Caki2 (cell line): ENCODE measurements around the gene BRD9. TPM values are rescaled to one million over a fixed set of nuclear protein-coding genes. Genes with fewer than 3 reads are reported as not detected.
"Not testable (repeated sequence)": the region's sequence is repeated elsewhere in the genome, so short reads cannot be mapped to it uniquely, and the experiment has no call there.

Experiments used
- DNase-seq: peaks from one replicate; pipeline ENCODE4 v3.0.0-alpha.2; 2015; ENCODE audit warnings: low read depth
- in situ Hi-C: cut with HindIII; loops from 2 replicates; pipeline ENCODE4 v1.10.0; 2016; ENCODE audit warnings: low sequenced_read_pairs, low pct_unique_long_range_greater_than_20kb, mixed read lengths
- total RNA-seq: library from RNA; depleted of rRNA; stranded (reverse); fragments of >200 nt; shearing (Covaris generic); gene quantifications from 2 replicates; pipeline ENCODE4 v1.2.3, GENCODE V29; 2014; ENCODE audit warnings: low replicate concordance

Gene BRD9
- total RNA-seq, 1 experiment from 2014 or later: 20.4 TPM

- in situ Hi-C loops: no loop called here
Measured at GRCh38 chr5:926417-927171, 34.0 kb upstream of the BRD9 start.

GRCh38 chr5:923281-923873, 30.8 kb upstream of the BRD9 start:
- in situ Hi-C loops: no loop called here
- peak; percentile 53 for DNase-seq

More at GRCh38 chr5:926417-927171, 34.0 kb upstream of the BRD9 start:
- DNase-seq: no peak

- no peak for DNase-seq
- in situ Hi-C loops: no loop called here
Measured at GRCh38 chr5:922436-923280, 30.1 kb upstream of the BRD9 start.

GRCh38 chr5:921456-922435, 29.1 kb upstream of the BRD9 start:
- DNase-seq: no peak
- in situ Hi-C loops: no loop called here

- in situ Hi-C loops: no loop called here
Measured at GRCh38 chr5:920321-920720, 27.7 kb upstream of the BRD9 start.

GRCh38 chr5:919356-920000, 26.9 kb upstream of the BRD9 start:
- in situ Hi-C loops: no loop called here
- DNase-seq: peak; percentile 13

More at GRCh38 chr5:920321-920720, 27.7 kb upstream of the BRD9 start:
- no peak for DNase-seq

- in situ Hi-C loops, DNase-seq: not testable (repeated sequence)
Measured at GRCh38 chr5:918717-919116, 26.1 kb upstream of the BRD9 start.

GRCh38 chr5:916441-917293, 24.1 kb upstream of the BRD9 start:
- no peak for DNase-seq
- in situ Hi-C loops: no loop called here

- in situ Hi-C loops: no loop called here
- DNase-seq: no peak
Measured at GRCh38 chr5:915946-916345, 23.3 kb upstream of the BRD9 start.

GRCh38 chr5:915346-915745, 22.7 kb upstream of the BRD9 start:
- in situ Hi-C loops, DNase-seq: not testable (repeated sequence)

- in situ Hi-C loops: no loop called here
Measured at GRCh38 chr5:914612-915011, 22.0 kb upstream of the BRD9 start.

GRCh38 chr5:914174-914573, 21.6 kb upstream of the BRD9 start:
- in situ Hi-C loops: no loop called here

More at GRCh38 chr5:914612-915011, 22.0 kb upstream of the BRD9 start:
- no peak for DNase-seq

GRCh38 chr5:912280-913091, 19.9 kb upstream of the BRD9 start:
- in situ Hi-C loops: no loop called here
- peak; percentile 99 for DNase-seq

More at GRCh38 chr5:914174-914573, 21.6 kb upstream of the BRD9 start:
- DNase-seq: no peak

GRCh38 chr5:911601-912000, 19.0 kb upstream of the BRD9 start:
- in situ Hi-C loops: no loop called here
- DNase-seq: peak; percentile 46

- in situ Hi-C loops: no loop called here
- DNase-seq: no peak
Measured at GRCh38 chr5:910769-911160, 18.2 kb upstream of the BRD9 start.
